Activated B cell treated with CpG ODN at 0.5 μM for 24 hours (primary cell): ENCODE data around the gene VWA8. TPM values are rescaled to one million over a fixed set of nuclear protein-coding genes. Genes with fewer than 3 reads are reported as not detected.
"Not testable (repeated sequence)": the region's sequence is repeated elsewhere in the genome, so short reads cannot be mapped to it uniquely, and the experiment has no call there.

Source experiments
- ATAC-seq: fragments of 200-7000 bp; cut with Tn5 transposase; one replicate; pipeline ENCODE4 v1.10.0; 2021; ENCODE audit warnings: low read depth, mild to moderate bottlenecking, moderate library complexity
- CTCF ChIA-PET: fragments of 350-600 bp; sonication (Branson Sonifier 250); formaldehyde crosslinking; loops from one replicate; lab custom pipeline; 2021; ENCODE audit warnings: antibody characterized with exemption; lab: Charles Lee
- POLR2A ChIA-PET: fragments of 350-600 bp; sonication (Branson Sonifier 250); formaldehyde crosslinking; loops from one replicate; lab custom pipeline; 2021; ENCODE audit warnings: antibody characterized with exemption; lab: Charles Lee
- DNase-seq: peaks from one replicate; pipeline ENCODE4 v3.0.0; 2022
- H3K27ac Mint-ChIP-seq: one replicate; pipeline ENCODE4 v1.8.0; 2020; ENCODE audit warnings: mixed read lengths
- H3K27me3 Mint-ChIP-seq: one replicate; pipeline ENCODE4 v1.8.0; 2021; ENCODE audit warnings: mixed read lengths
- H3K36me3 Mint-ChIP-seq: one replicate; pipeline ENCODE4 v1.8.0; 2021; ENCODE audit warnings: low read depth, mixed read lengths
- H3K4me1 Mint-ChIP-seq: one replicate; pipeline ENCODE4 v1.8.0; 2021; ENCODE audit warnings: mixed read lengths
- H3K4me3 Mint-ChIP-seq: one replicate; pipeline ENCODE4 v1.8.0; 2020; ENCODE audit warnings: mild to moderate bottlenecking, mixed read lengths
- H3K9me3 Mint-ChIP-seq: one replicate; pipeline ENCODE4 v1.8.0; 2020; ENCODE audit warnings: mixed read lengths
- CTCF ChIP-seq: fragments of 200-600 bp; IDR thresholded peaks from one replicate; pipeline ENCODE4 v1.8.0; 2022; ENCODE audit warnings: antibody characterized with exemption, mild to moderate bottlenecking
- intact Hi-C: fragments of 100-400 bp; cut with micrococcal nuclease; formaldehyde crosslinking; loops from one replicate; pipeline ENCODE4 v1.15.1; 2024
- total RNA-seq: library from RNA; stranded (reverse); gene quantifications from 2 replicates; pipeline ENCODE4 v1.2.3, GENCODE V29; 2022

Gene VWA8
- total RNA-seq, 1 donor from 2014 or later: 21.7 TPM

- no peak for TF ChIP-seq CTCF
- Mint-ChIP-seq H3K27ac (no peak overlapping the region), H3K9me3 (no peaks in the 10 kb centered on the region), H3K27me3 (no peaks in the 10 kb centered on the region), H3K36me3 (peaks cover 3% of the 10 kb centered on the region), H3K4me3 (no peak overlapping the region), H3K4me1 (no peaks in the 10 kb centered on the region)
- POLR2A ChIA-PET: no interaction called here
- intact Hi-C loops: no loop called here
- DNase-seq: no peak
- ATAC-seq: no peak
- CTCF ChIA-PET: no interaction called here
Observed at GRCh38 chr13:41622432-41623429, 338.2 kb downstream of the VWA8 start.

GRCh38 chr13:41621716-41622431, 339.0 kb downstream of the VWA8 start:
- intact Hi-C loops: no loop called here
- DNase-seq (no peak), ATAC-seq (no peak)
- Mint-ChIP-seq H3K27me3 (no peaks in the 10 kb centered on the region), H3K9me3 (no peaks in the 10 kb centered on the region), H3K4me1 (no peaks in the 10 kb centered on the region), H3K36me3 (peaks cover 3% of the 10 kb centered on the region), H3K27ac (no peak overlapping the region), H3K4me3 (no peak overlapping the region)
- TF ChIP-seq CTCF: no peak
- POLR2A ChIA-PET: no interaction called here
- CTCF ChIA-PET: no interaction called here

GRCh38 chr13:41617633-41618032, 343.3 kb downstream of the VWA8 start:
- H3K36me3 Mint-ChIP-seq: peaks cover 25% of the 10 kb centered on the region
- H3K27ac Mint-ChIP-seq, CTCF ChIA-PET, intact Hi-C loops, ATAC-seq, H3K4me1 Mint-ChIP-seq, H3K4me3 Mint-ChIP-seq, H3K27me3 Mint-ChIP-seq, H3K9me3 Mint-ChIP-seq, DNase-seq, POLR2A ChIA-PET: not testable (repeated sequence)

GRCh38 chr13:41616151-41616550, 344.8 kb downstream of the VWA8 start:
- ATAC-seq (no peak), DNase-seq (no peak)
- Mint-ChIP-seq H3K36me3 (peaks cover 31% of the 10 kb centered on the region), H3K9me3 (no peaks in the 10 kb centered on the region), H3K27ac (no peak overlapping the region), H3K4me3 (no peak overlapping the region), H3K27me3 (no peaks in the 10 kb centered on the region), H3K4me1 (no peaks in the 10 kb centered on the region)
- no peak for TF ChIP-seq CTCF
- intact Hi-C loops: no loop called here
- POLR2A ChIA-PET: no interaction called here
- CTCF ChIA-PET: no interaction called here

DNA sequence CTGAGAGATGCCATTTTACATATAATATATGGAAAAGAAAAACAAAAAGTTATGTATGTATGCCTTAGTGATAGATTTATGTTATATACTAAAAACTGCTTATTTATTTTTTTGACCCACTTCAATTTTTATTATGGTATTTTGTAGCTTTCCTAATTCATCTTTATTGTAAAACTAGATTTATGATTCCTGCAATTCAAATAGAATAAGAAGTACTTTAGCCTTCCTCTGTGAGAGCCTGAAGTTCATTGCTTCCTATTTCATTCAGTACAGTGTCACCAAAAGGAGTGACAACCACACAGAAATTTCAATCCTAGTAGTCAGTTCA, 345.4 kb downstream of the VWA8 start:
- POLR2A ChIA-PET: no interaction called here
- no peak overlapping the region for H3K27ac Mint-ChIP-seq
- peaks cover 37% of the 10 kb centered on the region for H3K36me3 Mint-ChIP-seq
- no peak for DNase-seq
- no peak for ATAC-seq
- no peak overlapping the region for H3K4me3 Mint-ChIP-seq
- H3K9me3 Mint-ChIP-seq: no peaks in the 10 kb centered on the region
- no peak for TF ChIP-seq CTCF
- intact Hi-C loops: no loop called here
- CTCF ChIA-PET: no interaction called here
- no peaks in the 10 kb centered on the region for H3K27me3 Mint-ChIP-seq
- no peaks in the 10 kb centered on the region for H3K4me1 Mint-ChIP-seq
